K562 (cell line): ENCODE data around the gene ITPKB.

Experiments used
- CLOCK ChIP-seq: fragments of 250-450 bp; sonication (Bioruptor Pico); IDR thresholded peaks from 2 replicates; pipeline ENCODE4 v1.4.0; 2020; ENCODE audit warnings: mild to moderate bottlenecking, moderate library complexity, borderline replicate concordance
- CTCF ChIP-seq, 3 experiments: IDR thresholded peaks in 2 of 3; conservative IDR thresholded peaks in 1 of 3; 2 replicates each; pipeline ENCODE4 v1.5.1; 2011 to 2012; ENCODE audit warnings: low read length in 3 of 3, mild to moderate bottlenecking in 3 of 3, control low read depth in 2 of 3, improper control_type of control experiment in 1 of 3, inconsistent platforms in 1 of 3, low read depth in 1 of 3, mixed read lengths in 1 of 3, moderate library complexity in 1 of 3; ENCODE audit not compliant: insufficient read depth in 2 of 3
- IRF9 ChIP-seq: fragments of 450-650 bp; IDR thresholded peaks from 2 replicates; pipeline ENCODE4 v1.6.1; 2016; ENCODE audit warnings: missing biosample characterization, missing genetic modification characterization
- SMC3 ChIP-seq: conservative IDR thresholded peaks from 2 replicates; pipeline ENCODE4 v1.6.1; 2011; ENCODE audit warnings: low read depth, low read length, improper control_type of control experiment; ENCODE audit not compliant: insufficient read depth
- ZKSCAN8 ChIP-seq: fragments of 200-800 bp; sonication (Bioruptor generic); IDR thresholded peaks from 2 replicates; pipeline ENCODE4 v1.6.1; 2016; ENCODE audit warnings: missing genetic modification characterization, missing compliant biosample characterization
- ZNF197 ChIP-seq: fragments of 200-800 bp; sonication (Bioruptor generic); IDR thresholded peaks from 2 replicates; pipeline ENCODE4 v1.6.1; 2016; ENCODE audit warnings: low read depth, missing genetic modification characterization, missing compliant biosample characterization
- ZNF274 ChIP-seq: IDR thresholded peaks from 2 replicates; pipeline ENCODE4 v1.6.1; 2011; ENCODE audit warnings: low read depth, mild to moderate bottlenecking, low read length, moderate library complexity, borderline replicate concordance

- TF ChIP-seq ZKSCAN8 = no peak
- no peak for TF ChIP-seq IRF9
- TF ChIP-seq CLOCK (CRISPR knock-in tag) = no peak
- TF ChIP-seq ZNF274 = no peak
- no peak for TF ChIP-seq SMC3
- TF ChIP-seq CTCF (IDR thresholded peaks at IDR 0.05 in 2 of 3, conservative IDR thresholded peaks at IDR 0.05 in 1 of 3; ENCODE audit: insufficient read depth in 2 of 3, low read depth in 1 of 3, low read length in 3 of 3) = no peak
- no peak for TF ChIP-seq ZNF197 (CRISPR knock-in tag)
Observed at GRCh38 chr1:226679853-226680516, 59.1 kb downstream of the ITPKB start.
